Neural progenitor cell (in vitro differentiated cells): ENCODE results near the gene RPN1. TPM values are rescaled to one million over a fixed set of nuclear protein-coding genes. Genes with fewer than 3 reads are reported as not detected.

ENCODE experiments used
- DNase-seq: peaks from one replicate; pipeline ENCODE4 v3.0.0-alpha.2; 2016; ENCODE audit warnings: low spot score
- H2AFZ ChIP-seq: fragments of 200-600 bp; sonication (generic); replicated peaks from 2 replicates; pipeline ENCODE4 v1.6.1; 2016; ENCODE audit warnings: antibody characterized with exemption
- H3F3A ChIP-seq: fragments of 200-600 bp; sonication (generic); 2 replicates; pipeline ENCODE4 v1.6.1; 2016; ENCODE audit warnings: antibody characterized with exemption, low read depth
- H3K27ac ChIP-seq: fragments of 200-600 bp; sonication (generic); 2 replicates; pipeline ENCODE4 v1.5.1; 2016; ENCODE audit warnings: mild to moderate bottlenecking
- H3K27me3 ChIP-seq: fragments of 200-600 bp; sonication (generic); 2 replicates; pipeline ENCODE4 v1.6.1; 2016; ENCODE audit warnings: mild to moderate bottlenecking, moderate library complexity
- H3K36me3 ChIP-seq: fragments of 200-600 bp; sonication (generic); 2 replicates; pipeline ENCODE4 v1.5.1; 2016
- H3K4me1 ChIP-seq: fragments of 200-600 bp; sonication (generic); 2 replicates; pipeline ENCODE4 v1.6.1; 2016; ENCODE audit warnings: mixed run types
- H3K4me2 ChIP-seq: fragments of 200-600 bp; sonication (generic); 2 replicates; pipeline ENCODE4 v1.6.1; 2016
- H3K4me3 ChIP-seq: fragments of 200-600 bp; sonication (generic); 2 replicates; pipeline ENCODE4 v1.5.1; 2016
- H3K79me2 ChIP-seq: fragments of 200-600 bp; sonication (generic); 2 replicates; pipeline ENCODE4 v1.6.1; 2016; ENCODE audit warnings: low read depth
- H3K9ac ChIP-seq: fragments of 200-600 bp; sonication (generic); 2 replicates; pipeline ENCODE4 v1.6.1; 2016
- H3K9me3 ChIP-seq: fragments of 200-600 bp; sonication (generic); 2 replicates; pipeline ENCODE4 v1.5.1; 2016; ENCODE audit warnings: low read depth
- H4K20me1 ChIP-seq: fragments of 200-600 bp; sonication (generic); 2 replicates; pipeline ENCODE4 v1.6.1; 2016; ENCODE audit warnings: low read depth
- H3K27ac Mint-ChIP-seq: 3 replicates; pipeline ENCODE4 v1.8.0; 2021; ENCODE audit warnings: mixed read lengths
- H3K27me3 Mint-ChIP-seq: 2 replicates; pipeline ENCODE4 v1.8.0; 2022; ENCODE audit warnings: low read depth, mild to moderate bottlenecking, inconsistent platforms, moderate library complexity, mixed read lengths; ENCODE audit not compliant: insufficient read depth
- H3K36me3 Mint-ChIP-seq: 3 replicates; pipeline ENCODE4 v1.8.0; 2021; ENCODE audit warnings: mixed read lengths
- H3K4me1 Mint-ChIP-seq: 3 replicates; pipeline ENCODE4 v1.8.0; 2021; ENCODE audit warnings: mixed read lengths
- H3K4me3 Mint-ChIP-seq: 3 replicates; pipeline ENCODE4 v1.8.0; 2021; ENCODE audit warnings: mild to moderate bottlenecking, moderate library complexity, mixed read lengths
- H3K9me3 Mint-ChIP-seq: 3 replicates; pipeline ENCODE4 v1.8.0; 2020; ENCODE audit warnings: mixed read lengths
- CTCF ChIP-seq: fragments of 200-600 bp; sonication (generic); IDR thresholded peaks from 2 replicates; pipeline ENCODE4 v1.5.1; 2017; ENCODE audit warnings: antibody characterized with exemption, mild to moderate bottlenecking
- EZH2 ChIP-seq: fragments of 200-600 bp; sonication (generic); IDR thresholded peaks from 2 replicates; pipeline ENCODE4 v1.6.1; 2017; ENCODE audit warnings: antibody characterized with exemption, mild to moderate bottlenecking, moderate library complexity
- EZH2phosphoT487 ChIP-seq: fragments of 200-600 bp; sonication (generic); IDR thresholded peaks from 2 replicates; pipeline ENCODE4 v1.6.1; 2017; ENCODE audit warnings: antibody characterized with exemption
- total RNA-seq: library from RNA; depleted of rRNA; stranded (reverse); fragments of >200 nt; gene quantifications from 2 replicates; pipeline ENCODE4 v1.2.3, GENCODE V29; 2015; ENCODE audit warnings: low replicate concordance

The RPN1 gene
- total RNA-seq, 1 donor from 2014 or later, result 186 TPM

GRCh38 chr3:128603313-128603712 is 47.3 kb downstream of the RPN1 start:
- no peak for TF ChIP-seq EZH2phosphoT487
- no peak for TF ChIP-seq EZH2
- TF ChIP-seq CTCF, result no peak
- no peak overlapping the region for H3K27ac Mint-ChIP-seq

GRCh38 chr3:128598884-128599664 is 51.5 kb downstream of the RPN1 start:
- H3K27ac Mint-ChIP-seq, result no peak overlapping the region
- Histone ChIP-seq H3K36me3 (no peaks in the 10 kb centered on the region), H3K4me1 (no peaks in the 10 kb centered on the region), H3K27ac (no peak overlapping the region), H3K27me3 (no peaks in the 10 kb centered on the region), H3K9ac (no peak overlapping the region), H2AFZ (no peak overlapping the region), H3K79me2 (no peaks in the 10 kb centered on the region), H3K4me3 (no peak overlapping the region), H3F3A (no peaks in the 10 kb centered on the region), H3K9me3 (no peaks in the 10 kb centered on the region), H4K20me1 (no peaks in the 10 kb centered on the region), H3K4me2 (no peak overlapping the region)
- no peak for TF ChIP-seq CTCF
- H3K27me3 Mint-ChIP-seq, result peaks cover 4% of the 10 kb centered on the region
- no peaks in the 10 kb centered on the region for H3K9me3 Mint-ChIP-seq
- H3K4me1 Mint-ChIP-seq, result peaks cover 10% of the 10 kb centered on the region
- no peaks in the 10 kb centered on the region for H3K36me3 Mint-ChIP-seq
- DNase-seq, result no peak
- H3K4me3 Mint-ChIP-seq, result no peak overlapping the region

More at GRCh38 chr3:128603313-128603712, 47.3 kb downstream of the RPN1 start:
- Histone ChIP-seq H3F3A (no peaks in the 10 kb centered on the region), H3K4me1 (no peaks in the 10 kb centered on the region), H4K20me1 (no peaks in the 10 kb centered on the region), H3K4me2 (no peak overlapping the region), H3K9me3 (no peaks in the 10 kb centered on the region), H3K36me3 (no peaks in the 10 kb centered on the region), H3K27me3 (peaks cover 14% of the 10 kb centered on the region), H2AFZ (no peak overlapping the region), H3K4me3 (no peak overlapping the region), H3K79me2 (no peaks in the 10 kb centered on the region), H3K27ac (no peak overlapping the region), H3K9ac (no peak overlapping the region)
- Mint-ChIP-seq H3K4me3 (no peak overlapping the region), H3K9me3 (no peaks in the 10 kb centered on the region), H3K27me3 (peaks cover 2% of the 10 kb centered on the region), H3K4me1 (peaks cover 7% of the 10 kb centered on the region), H3K36me3 (no peaks in the 10 kb centered on the region)
- no peak for DNase-seq

GRCh38 chr3:128597900-128598299 is 52.7 kb downstream of the RPN1 start:
- Histone ChIP-seq H3K9me3 (no peaks in the 10 kb centered on the region), H3K27ac (no peak overlapping the region), H4K20me1 (no peaks in the 10 kb centered on the region), H3K79me2 (no peaks in the 10 kb centered on the region), H3K4me1 (no peaks in the 10 kb centered on the region), H3K4me2 (no peak overlapping the region), H3K4me3 (no peak overlapping the region), H2AFZ (no peak overlapping the region), H3K9ac (no peak overlapping the region), H3K27me3 (no peaks in the 10 kb centered on the region), H3K36me3 (no peaks in the 10 kb centered on the region), H3F3A (no peaks in the 10 kb centered on the region)
- no peak for DNase-seq
- no peak overlapping the region for H3K4me3 Mint-ChIP-seq
- no peaks in the 10 kb centered on the region for H3K36me3 Mint-ChIP-seq
- H3K4me1 Mint-ChIP-seq, result peaks cover 16% of the 10 kb centered on the region
- no peak overlapping the region for H3K27ac Mint-ChIP-seq
- H3K9me3 Mint-ChIP-seq, result no peaks in the 10 kb centered on the region
- no peak for TF ChIP-seq EZH2phosphoT487
- no peak for TF ChIP-seq CTCF
- no peak for TF ChIP-seq EZH2
- peaks cover 4% of the 10 kb centered on the region for H3K27me3 Mint-ChIP-seq
